ENCODE measurements around the gene KERA.

- TF ChIP-seq RAD21 (IDR thresholded peaks at IDR 0.05; ENCODE audit: low read depth) (no peak), REST (IDR thresholded peaks at IDR 0.05; ENCODE audit: low read depth) (no peak), USF1 (IDR thresholded peaks at IDR 0.05) (no peak), EGR1 (IDR thresholded peaks at IDR 0.05) (no peak), CREB1 (IDR thresholded peaks at IDR 0.05; ENCODE audit: low read depth) (no peak), MAX (IDR thresholded peaks at IDR 0.05) (no peak), NFIC (IDR thresholded peaks at IDR 0.05) (no peak), CEBPB (IDR thresholded peaks at IDR 0.05) (no peak)
These were observed 38.4 kb downstream of the KERA start for GRCh38 chr12:91019455-91019854.
